GM12878 (cell line): ENCODE measurements around the gene ZNF484. TPM values are rescaled to one million over a fixed set of nuclear protein-coding genes. Genes with fewer than 3 reads are reported as not detected.

Source experiments
- ATAC-seq: fragments of 200-7000 bp; cut with Tn5 transposase; 3 replicates; pipeline ENCODE4 v1.9.1; 2020; ENCODE audit warnings: mild to moderate bottlenecking, moderate library complexity
- BruUV-seq: library from RNA; stranded (reverse); fragments of 400-500 nt; replicated peaks from 2 replicates; lab custom pipeline; 2021; lab: Mats Ljungman, UMichigan
- CTCF ChIA-PET: fragments of 300-600 bp; sonication (Branson Sonifier 250); formaldehyde crosslinking; extraction: SDS; loops from one replicate; lab custom pipeline; 2021; ENCODE audit warnings: inconsistent platforms; lab: Yijun Ruan, JAX
- POLR2A ChIA-PET: fragments of 350-600 bp; formaldehyde crosslinking; extraction: SDS; loops from one replicate; lab custom pipeline; 2021; ENCODE audit warnings: inconsistent platforms; lab: Charles Lee
- RAD21 ChIA-PET: fragments of 300-600 bp; sonication (Branson Sonifier 250); formaldehyde crosslinking; loops from one replicate; lab custom pipeline; 2023; ENCODE audit warnings: antibody characterized with exemption; ENCODE audit not compliant: unreplicated experiment; lab: Charles Lee
- SMC1A ChIA-PET: fragments of 300-600 bp; sonication (Branson Sonifier 250); formaldehyde crosslinking; loops from one replicate; lab custom pipeline; 2023; ENCODE audit not compliant: unreplicated experiment, uncharacterized antibody; lab: Charles Lee
- DNase-seq: peaks from one replicate; pipeline ENCODE4 v3.0.0-alpha.2; 2011; ENCODE audit warnings: low read depth, low spot score
- FAIRE-seq: peaks from 3 replicates; lab custom pipeline; 2011; peaks lifted over from hg19 to GRCh38; lab: Jason Lieb, UNC
- H2AFZ ChIP-seq: 2 replicates; pipeline ENCODE4 v1.6.0; 2011; ENCODE audit warnings: low read depth, low read length, control low read depth; ENCODE audit not compliant: control insufficient read depth
- H3K27ac ChIP-seq: 2 replicates; pipeline ENCODE4 v1.5.1; 2011; ENCODE audit warnings: control low read depth; ENCODE audit not compliant: control insufficient read depth, insufficient read depth
- H3K27me3 ChIP-seq, 2 experiments: replicated peaks in 1 of 2; 2 replicates each; pipeline versions ENCODE4 v1.6.0 to v1.6.1; 2011; ENCODE audit warnings: low read length in 1 of 2; ENCODE audit not compliant: control insufficient read depth in 2 of 2, insufficient read depth in 2 of 2
- H3K36me3 ChIP-seq, 2 experiments: 2 replicates each; pipeline ENCODE4 v1.5.1; 2011; ENCODE audit warnings: low read length in 1 of 2; ENCODE audit not compliant: control insufficient read depth in 2 of 2, insufficient read depth in 2 of 2
- H3K4me1 ChIP-seq: 2 replicates; pipeline ENCODE4 v1.6.1; 2011; ENCODE audit warnings: mild to moderate bottlenecking, low read length, moderate library complexity, mixed read lengths; ENCODE audit not compliant: control insufficient read depth, insufficient read depth
- H3K4me2 ChIP-seq: 2 replicates; pipeline ENCODE4 v1.6.0; 2011; ENCODE audit warnings: control low read depth; ENCODE audit not compliant: control insufficient read depth, insufficient read depth
- H3K4me3 ChIP-seq: fragments of 200-600 bp; sonication (generic); 2 replicates; pipeline ENCODE4 v1.5.1; 2016
- H3K79me2 ChIP-seq: 2 replicates; pipeline ENCODE4 v1.6.0; 2011; ENCODE audit warnings: low read length; ENCODE audit not compliant: control insufficient read depth, insufficient read depth
- H3K9ac ChIP-seq: 2 replicates; pipeline ENCODE4 v1.8.0; 2011; ENCODE audit warnings: low read length, control low read depth, mixed read lengths; ENCODE audit not compliant: control insufficient read depth, insufficient read depth
- H3K9me3 ChIP-seq: replicated peaks from 3 replicates; pipeline ENCODE4 v1.5.1; 2011; ENCODE audit warnings: mild to moderate bottlenecking, low read length; ENCODE audit not compliant: control insufficient read depth, insufficient read depth
- H4K20me1 ChIP-seq: 2 replicates; pipeline ENCODE4 v1.6.0; 2011; ENCODE audit not compliant: control insufficient read depth, insufficient read depth
- ASH2L ChIP-seq: fragments of 300-600, 200-600 bp; sonication (generic); IDR thresholded peaks from 2 replicates; pipeline ENCODE4 v1.6.1; 2017; ENCODE audit warnings: low read depth, mild to moderate bottlenecking, borderline replicate concordance
- HDAC6 ChIP-seq: fragments of 200-600 bp; sonication (generic); IDR thresholded peaks from one replicate; pipeline ENCODE4 v1.8.0; 2017; ENCODE audit warnings: antibody characterized with exemption; ENCODE audit not compliant: unreplicated experiment
- MEF2A ChIP-seq: IDR thresholded peaks from 2 replicates; pipeline ENCODE4 v1.6.1; 2011; ENCODE audit warnings: low read depth, mild to moderate bottlenecking, low read length, moderate library complexity; ENCODE audit not compliant: insufficient read depth
- NR2F1 ChIP-seq: fragments of 450-650 bp; conservative IDR thresholded peaks from 2 replicates; pipeline ENCODE4 v1.6.1; 2017; ENCODE audit warnings: mild to moderate bottlenecking
- RELA ChIP-seq: fragments of 450-650 bp; IDR thresholded peaks from 2 replicates; pipeline ENCODE4 v1.8.0; 2014; ENCODE audit warnings: borderline replicate concordance; ENCODE audit not compliant: partially characterized antibody
- SREBF1 ChIP-seq: IDR thresholded peaks from 2 replicates; pipeline ENCODE4 v1.6.1; 2012; ENCODE audit warnings: mild to moderate bottlenecking, low read length
- WRNIP1 ChIP-seq: IDR thresholded peaks from 2 replicates; pipeline ENCODE4 v1.6.1; 2011; ENCODE audit warnings: low read depth, low read length, improper control_type of control experiment, borderline replicate concordance
- WGBS: methylation state at CpG from one replicate; pipeline ENCODE4 v1.1.6; 2016; ENCODE audit warnings: low lambda C conversion rate; ENCODE audit not compliant: insufficient replicate concordance, insufficient coverage; ENCODE audit errors: missing lambda C conversion rate; 5-methylcytosine and 5-hydroxymethylcytosine counted together
- in situ Hi-C: fragments of 300-500 bp; cut with MboI; formaldehyde crosslinking; loops from 9 replicates; pipeline ENCODE4 v1.14.3; 2018; ENCODE audit warnings: mixed read lengths
- intact Hi-C: fragments of 100-400 bp; cut with micrococcal nuclease; formaldehyde crosslinking; loops from one replicate; pipeline ENCODE4 v1.14.2; 2022; ENCODE audit not compliant: unreplicated experiment
- polyA plus RNA-seq, 11 experiments: library from polyadenylated mRNA; depleted of rRNA in 4 of 11; unstranded in 6 of 11; stranded (reverse) in 5 of 11; fragments of >200 nt; fragmentation: Nextera tagmentation in 4 of 11; fragmentation: Illumina TruSeq in 1 of 11; extraction: Ambion mirVana in 4 of 11; extraction: Trizol in 1 of 11; gene quantifications; 1 replicate in 1 of 11; 2 replicates in 10 of 11; pipeline versions ENCODE4 v1.2.1 to v1.2.3, GENCODE V29; 2011 to 2016; ENCODE audit warnings: inconsistent platforms in 2 of 11, missing spikeins in 2 of 11, low read depth in 1 of 11
- total RNA-seq, 4 experiments: library from RNA; depleted of rRNA in 3 of 4; stranded (reverse); fragments of >200 nt in 3 of 4; fragmentation: Illumina TruSeq in 1 of 4; extraction: Trizol in 1 of 4; gene quantifications; 2 replicates each; pipeline versions ENCODE4 v1.2.1 to v1.2.3, GENCODE V29; 2013 to 2021
- TF ChIP-seq, protein P1 (sequence below): fragments of 150-350 bp; IDR thresholded peaks from 2 replicates; pipeline ENCODE4 v1.6.1; 2014; ENCODE audit warnings: mild to moderate bottlenecking, low read depth, low read length
- TF ChIP-seq, protein P2 (sequence below): fragments of 450-650 bp; IDR thresholded peaks from 2 replicates; pipeline ENCODE4 v1.6.1; 2018; ENCODE audit warnings: mild to moderate bottlenecking, low read depth, moderate library complexity; ENCODE audit not compliant: partially characterized antibody
- TF ChIP-seq, protein P3 (sequence below): fragments of 450-650 bp; IDR thresholded peaks from 2 replicates; pipeline ENCODE4 v1.6.1; 2017; ENCODE audit warnings: mild to moderate bottlenecking, moderate library complexity

ZNF484 gene
- total and polyA plus RNA-seq, 10 of the 15 experiments (the other 5 are each of a cell fraction or from before 2014, with no cell fraction given), result 0.95 to 7.8 (median 3.3) TPM

DNA sequence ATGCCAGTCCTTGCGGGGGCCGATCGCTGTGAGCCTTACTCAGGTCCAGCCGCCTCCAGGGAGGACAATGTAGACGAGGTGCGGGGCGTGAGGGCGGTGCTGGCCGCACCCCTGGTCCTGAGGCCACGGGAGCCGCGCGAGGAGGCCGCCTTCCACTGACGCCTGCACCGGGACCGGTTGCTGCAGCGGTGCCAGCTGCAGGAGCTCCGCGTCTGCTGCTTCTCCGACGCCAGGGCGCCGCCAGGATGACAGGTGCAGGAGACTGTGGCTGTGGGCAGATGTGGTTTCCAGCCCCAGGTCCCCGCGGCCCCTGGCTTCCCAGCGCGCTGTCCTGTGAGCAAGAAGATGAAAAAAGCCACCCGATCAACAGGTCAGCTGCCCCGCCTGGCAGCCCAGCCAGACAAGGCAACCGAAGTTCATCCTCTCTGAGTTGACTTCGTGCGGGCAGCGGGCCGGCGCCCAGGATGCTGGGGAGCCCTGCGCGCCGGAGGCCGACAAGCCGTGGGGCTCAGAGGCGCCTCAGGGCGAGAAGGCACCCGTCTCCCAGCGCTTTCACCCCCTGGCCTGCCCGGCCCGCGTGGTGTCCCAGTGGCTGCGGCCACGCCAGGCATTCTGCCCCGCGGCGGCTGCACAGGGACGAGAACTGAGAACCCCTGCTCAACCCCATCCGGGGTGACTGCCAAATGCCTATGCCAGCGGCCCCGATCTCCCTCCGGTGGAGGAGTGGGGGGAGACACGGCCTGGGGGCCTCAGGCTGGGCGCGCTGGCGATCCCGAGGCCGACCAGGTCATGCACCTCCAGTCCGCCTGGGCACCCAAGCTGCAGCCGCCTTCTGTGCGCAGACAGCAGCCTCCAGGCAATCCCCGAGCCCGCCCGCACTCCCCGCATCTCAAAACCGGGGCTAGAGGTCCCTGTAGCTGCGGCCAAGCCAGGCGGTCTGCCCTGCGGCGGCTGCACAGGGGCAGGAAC, 69.8 kb downstream of the ZNF484 start (continued):
- TF ChIP-seq, protein P1, sequence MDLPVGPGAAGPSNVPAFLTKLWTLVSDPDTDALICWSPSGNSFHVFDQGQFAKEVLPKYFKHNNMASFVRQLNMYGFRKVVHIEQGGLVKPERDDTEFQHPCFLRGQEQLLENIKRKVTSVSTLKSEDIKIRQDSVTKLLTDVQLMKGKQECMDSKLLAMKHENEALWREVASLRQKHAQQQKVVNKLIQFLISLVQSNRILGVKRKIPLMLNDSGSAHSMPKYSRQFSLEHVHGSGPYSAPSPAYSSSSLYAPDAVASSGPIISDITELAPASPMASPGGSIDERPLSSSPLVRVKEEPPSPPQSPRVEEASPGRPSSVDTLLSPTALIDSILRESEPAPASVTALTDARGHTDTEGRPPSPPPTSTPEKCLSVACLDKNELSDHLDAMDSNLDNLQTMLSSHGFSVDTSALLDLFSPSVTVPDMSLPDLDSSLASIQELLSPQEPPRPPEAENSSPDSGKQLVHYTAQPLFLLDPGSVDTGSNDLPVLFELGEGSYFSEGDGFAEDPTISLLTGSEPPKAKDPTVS, result no peak
- no peak for TF ChIP-seq HDAC6
- TF ChIP-seq, all 136 proteins: peak for 0

DNA sequence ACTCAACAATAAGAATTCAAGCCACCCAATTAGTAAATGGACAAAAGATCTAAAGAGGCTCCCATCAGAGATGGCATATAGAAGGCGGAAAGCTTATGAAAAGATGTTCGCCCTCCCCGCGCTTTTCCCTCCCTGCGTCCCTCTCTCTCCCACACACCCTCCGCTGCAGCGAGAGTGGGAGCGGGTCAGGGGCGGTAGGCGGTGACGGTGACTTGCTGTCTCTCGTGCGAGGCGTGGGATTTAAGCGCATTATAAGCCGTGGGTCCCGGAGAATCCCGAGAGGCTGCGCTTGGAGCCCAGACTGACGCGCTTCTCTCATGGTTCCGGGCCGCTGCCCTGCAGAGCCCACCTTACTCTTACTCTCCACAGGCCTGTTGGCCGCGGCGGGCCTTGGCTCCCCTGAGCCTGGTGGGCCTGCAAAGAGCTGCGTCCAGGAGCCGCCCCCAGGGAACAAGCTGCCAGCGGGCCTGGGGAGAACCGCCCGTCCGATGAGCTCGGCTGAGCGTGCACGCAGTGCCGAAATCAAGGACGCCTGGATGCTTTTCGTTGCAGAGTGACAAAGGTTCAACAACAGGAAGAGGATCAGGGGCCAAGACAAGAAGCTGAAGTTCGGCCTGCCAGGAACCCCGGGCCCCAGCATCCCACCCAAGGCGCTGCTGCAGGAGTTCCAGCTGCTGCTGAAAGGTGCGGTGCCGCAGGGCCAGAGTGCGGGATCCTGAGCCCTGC, 70.6 kb downstream of the ZNF484 start:
- H4K20me1 ChIP-seq, result no peaks in the 10 kb centered on the region
- no peak overlapping the region for H3K4me2 ChIP-seq
- DNase-seq, result no peak
- 33% methylated on average over 42 of the region's 44 CpGs for whole genome bisulfite sequencing
- BruUV-seq, result no TSS peak
- H3K79me2 ChIP-seq, result no peaks in the 10 kb centered on the region
- no peak overlapping the region for H3K4me3 ChIP-seq
- no peaks in the 10 kb centered on the region for H3K36me3 ChIP-seq
- no peak overlapping the region for H2AFZ ChIP-seq
- ChIA-PET POLR2A (no interaction called here), SMC1A (no interaction called here), RAD21 (no interaction called here), CTCF (interaction anchor here (0.6 to 1.0 kb wide), 2 partner anchors 65 to 1631 kb away, joined by 3 to 7 read pairs; no protein-coding TSS in a partner anchor)
- peaks cover 14 to 18% of the 10 kb centered on the region in 2 experiments for H3K27me3 ChIP-seq
- no peaks in the 10 kb centered on the region for H3K4me1 ChIP-seq
- in situ Hi-C loops, result no loop called here
- ATAC-seq, result no peak
- H3K27ac ChIP-seq, result no peak overlapping the region
- intact Hi-C loops, result no loop called here
- no peak for FAIRE-seq
- no peak overlapping the region for H3K9ac ChIP-seq
- no peaks in the 10 kb centered on the region for H3K9me3 ChIP-seq
- TF ChIP-seq, protein P2, sequence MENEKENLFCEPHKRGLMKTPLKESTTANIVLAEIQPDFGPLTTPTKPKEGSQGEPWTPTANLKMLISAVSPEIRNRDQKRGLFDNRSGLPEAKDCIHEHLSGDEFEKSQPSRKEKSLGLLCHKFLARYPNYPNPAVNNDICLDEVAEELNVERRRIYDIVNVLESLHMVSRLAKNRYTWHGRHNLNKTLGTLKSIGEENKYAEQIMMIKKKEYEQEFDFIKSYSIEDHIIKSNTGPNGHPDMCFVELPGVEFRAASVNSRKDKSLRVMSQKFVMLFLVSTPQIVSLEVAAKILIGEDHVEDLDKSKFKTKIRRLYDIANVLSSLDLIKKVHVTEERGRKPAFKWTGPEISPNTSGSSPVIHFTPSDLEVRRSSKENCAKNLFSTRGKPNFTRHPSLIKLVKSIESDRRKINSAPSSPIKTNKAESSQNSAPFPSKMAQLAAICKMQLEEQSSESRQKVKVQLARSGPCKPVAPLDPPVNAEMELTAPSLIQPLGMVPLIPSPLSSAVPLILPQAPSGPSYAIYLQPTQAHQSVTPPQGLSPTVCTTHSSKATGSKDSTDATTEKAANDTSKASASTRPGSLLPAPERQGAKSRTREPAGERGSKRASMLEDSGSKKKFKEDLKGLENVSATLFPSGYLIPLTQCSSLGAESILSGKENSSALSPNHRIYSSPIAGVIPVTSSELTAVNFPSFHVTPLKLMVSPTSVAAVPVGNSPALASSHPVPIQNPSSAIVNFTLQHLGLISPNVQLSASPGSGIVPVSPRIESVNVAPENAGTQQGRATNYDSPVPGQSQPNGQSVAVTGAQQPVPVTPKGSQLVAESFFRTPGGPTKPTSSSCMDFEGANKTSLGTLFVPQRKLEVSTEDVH, result no peak
- TF ChIP-seq, protein P3, sequence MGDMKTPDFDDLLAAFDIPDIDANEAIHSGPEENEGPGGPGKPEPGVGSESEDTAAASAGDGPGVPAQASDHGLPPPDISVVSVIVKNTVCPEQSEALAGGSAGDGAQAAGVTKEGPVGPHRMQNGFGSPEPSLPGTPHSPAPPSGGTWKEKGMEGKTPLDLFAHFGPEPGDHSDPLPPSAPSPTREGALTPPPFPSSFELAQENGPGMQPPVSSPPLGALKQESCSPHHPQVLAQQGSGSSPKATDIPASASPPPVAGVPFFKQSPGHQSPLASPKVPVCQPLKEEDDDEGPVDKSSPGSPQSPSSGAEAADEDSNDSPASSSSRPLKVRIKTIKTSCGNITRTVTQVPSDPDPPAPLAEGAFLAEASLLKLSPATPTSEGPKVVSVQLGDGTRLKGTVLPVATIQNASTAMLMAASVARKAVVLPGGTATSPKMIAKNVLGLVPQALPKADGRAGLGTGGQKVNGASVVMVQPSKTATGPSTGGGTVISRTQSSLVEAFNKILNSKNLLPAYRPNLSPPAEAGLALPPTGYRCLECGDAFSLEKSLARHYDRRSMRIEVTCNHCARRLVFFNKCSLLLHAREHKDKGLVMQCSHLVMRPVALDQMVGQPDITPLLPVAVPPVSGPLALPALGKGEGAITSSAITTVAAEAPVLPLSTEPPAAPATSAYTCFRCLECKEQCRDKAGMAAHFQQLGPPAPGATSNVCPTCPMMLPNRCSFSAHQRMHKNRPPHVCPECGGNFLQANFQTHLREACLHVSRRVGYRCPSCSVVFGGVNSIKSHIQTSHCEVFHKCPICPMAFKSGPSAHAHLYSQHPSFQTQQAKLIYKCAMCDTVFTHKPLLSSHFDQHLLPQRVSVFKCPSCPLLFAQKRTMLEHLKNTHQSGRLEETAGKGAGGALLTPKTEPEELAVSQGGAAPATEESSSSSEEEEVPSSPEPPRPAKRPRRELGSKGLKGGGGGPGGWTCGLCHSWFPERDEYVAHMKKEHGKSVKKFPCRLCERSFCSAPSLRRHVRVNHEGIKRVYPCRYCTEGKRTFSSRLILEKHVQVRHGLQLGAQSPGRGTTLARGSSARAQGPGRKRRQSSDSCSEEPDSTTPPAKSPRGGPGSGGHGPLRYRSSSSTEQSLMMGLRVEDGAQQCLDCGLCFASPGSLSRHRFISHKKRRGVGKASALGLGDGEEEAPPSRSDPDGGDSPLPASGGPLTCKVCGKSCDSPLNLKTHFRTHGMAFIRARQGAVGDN, result no peak
- no peak for TF ChIP-seq WRNIP1
- no peak for TF ChIP-seq ASH2L
- TF ChIP-seq NR2F1, result no peak
- no peak for TF ChIP-seq SREBF1
- no peak for TF ChIP-seq MEF2A
- no peak for TF ChIP-seq RELA
